HepG2 (cell line): ENCODE results near the gene ISLR.

Experiments used
- KAT8 ChIP-seq: IDR thresholded peaks from 2 replicates; pipeline ENCODE4 v1.6.1; 2016; ENCODE audit warnings: missing genetic modification reagents, missing compliant biosample characterization
- POLR2A ChIP-seq, 2 experiments: IDR thresholded peaks; 2 replicates each; pipeline ENCODE4 v1.6.1; 2011; ENCODE audit warnings: low read depth in 2 of 2, low read length in 2 of 2, mild to moderate bottlenecking in 1 of 2, moderate library complexity in 1 of 2; ENCODE audit not compliant: insufficient read depth in 1 of 2

DNA sequence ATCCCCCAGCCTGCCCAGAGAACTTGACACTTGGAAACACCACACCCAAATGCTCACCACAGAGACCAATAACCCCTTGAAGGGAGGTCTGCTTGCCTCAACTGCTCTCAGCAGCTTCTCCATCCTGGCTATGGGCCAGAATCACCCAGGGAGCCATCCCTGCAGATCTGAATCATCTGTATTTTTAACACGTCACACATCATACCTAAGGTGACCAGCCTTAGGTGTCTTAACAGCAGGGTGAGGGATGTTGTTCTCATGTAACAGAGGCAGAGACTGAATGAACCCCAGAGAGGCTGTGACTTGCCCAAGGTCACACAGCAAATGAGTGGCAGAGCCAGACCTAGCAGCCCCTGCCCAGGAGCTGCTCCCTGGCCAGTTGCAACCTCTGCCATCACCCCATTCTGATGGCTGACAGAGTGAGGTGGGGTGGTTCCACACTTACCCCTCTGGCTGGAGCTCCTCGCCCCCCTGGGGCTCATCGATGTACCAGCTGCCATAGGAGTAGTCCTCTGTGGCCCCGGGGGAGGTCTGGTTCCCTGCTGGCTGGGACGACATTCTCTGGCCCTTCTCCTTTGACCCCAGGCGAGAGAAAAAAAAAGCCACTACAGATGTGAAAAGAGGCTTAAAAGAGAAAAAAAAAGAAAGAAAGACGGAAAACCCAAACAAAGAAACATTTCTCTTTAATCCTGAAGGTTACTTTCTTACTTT lies 28.4 kb downstream of the ISLR start:
- no peak for TF ChIP-seq POLR2A (IDR thresholded peaks at IDR 0.05; ENCODE audit: insufficient read depth in 1 of 2, low read depth in 2 of 2, low read length in 2 of 2)
- no peak for TF ChIP-seq KAT8
